IMR-90 (cell line): ENCODE results near the gene LCA5. TPM values are rescaled to one million over a fixed set of nuclear protein-coding genes. Genes with fewer than 3 reads are reported as not detected.

Source experiments
- ATAC-seq: fragments of 200-7000 bp; cut with Tn5 transposase; 2 replicates; pipeline ENCODE4 v1.9.1; 2020; ENCODE audit warnings: low read depth, mild to moderate bottlenecking, moderate library complexity
- BruUV-seq: library from RNA; stranded (reverse); fragments of 400-500 nt; replicated peaks from 2 replicates; lab custom pipeline; 2021; lab: Mats Ljungman, UMichigan
- CTCF ChIA-PET: fragments of 300-600 bp; formaldehyde crosslinking; extraction: SDS; loops from one replicate; lab custom pipeline; 2021; ENCODE audit warnings: antibody characterized with exemption; lab: Yijun Ruan, JAX
- POLR2A ChIA-PET: fragments of 300-600 bp; sonication (Branson Sonifier 250); formaldehyde crosslinking; loops from one replicate; lab custom pipeline; 2022; ENCODE audit warnings: antibody characterized with exemption; ENCODE audit not compliant: unreplicated experiment; lab: Charles Lee
- DNase-seq: peaks from one replicate; pipeline ENCODE4 v3.0.0; 2013
- H2AFZ ChIP-seq: replicated peaks from 2 replicates; pipeline ENCODE3; 2013; ENCODE audit warnings: low read length, mild to moderate bottlenecking; ENCODE audit not compliant: poor library complexity
- H2AK5ac ChIP-seq: 2 replicates; pipeline ENCODE4 v1.6.1; 2013; ENCODE audit warnings: low read depth, low read length, inconsistent platforms
- H2AK9ac ChIP-seq: replicated peaks from 2 replicates; pipeline ENCODE3; 2013; ENCODE audit warnings: mild to moderate bottlenecking, low read depth, low read length, moderate library complexity; ENCODE audit not compliant: poor library complexity
- H2BK120ac ChIP-seq: 2 replicates; pipeline ENCODE4 v1.6.1; 2013; ENCODE audit warnings: low read depth, low read length, inconsistent platforms
- H2BK15ac ChIP-seq: 3 replicates; pipeline ENCODE4 v1.6.1; 2013; ENCODE audit warnings: low read depth, low read length, inconsistent platforms
- H2BK20ac ChIP-seq: 2 replicates; pipeline ENCODE4 v1.6.1; 2013; ENCODE audit warnings: low read depth, mild to moderate bottlenecking, inconsistent platforms, low read length, moderate library complexity
- H2BK5ac ChIP-seq: 2 replicates; pipeline ENCODE4 v1.6.1; 2013; ENCODE audit warnings: mild to moderate bottlenecking, low read depth, low read length, inconsistent platforms; ENCODE audit not compliant: poor library complexity, severe bottlenecking
- H3K14ac ChIP-seq: replicated peaks from 2 replicates; pipeline ENCODE4 v1.6.1; 2013; ENCODE audit warnings: low read depth, low read length, inconsistent platforms
- H3K18ac ChIP-seq: 2 replicates; pipeline ENCODE4 v1.6.1; 2013; ENCODE audit warnings: low read depth, low read length, control low read depth
- H3K23ac ChIP-seq: 2 replicates; pipeline ENCODE4 v1.6.1; 2013; ENCODE audit warnings: low read depth, low read length, inconsistent platforms
- H3K27ac ChIP-seq: 2 replicates; pipeline ENCODE4 v1.5.1; 2013; ENCODE audit warnings: mild to moderate bottlenecking, control low read depth, low read length; ENCODE audit not compliant: insufficient read depth
- H3K27me3 ChIP-seq: 2 replicates; pipeline ENCODE4 v1.6.1; 2013; ENCODE audit warnings: low read length; ENCODE audit not compliant: control insufficient read depth, insufficient read depth
- H3K36me3 ChIP-seq: 2 replicates; pipeline ENCODE4 v1.6.1; 2013; ENCODE audit warnings: low read length, mixed read lengths; ENCODE audit not compliant: control insufficient read depth, insufficient read depth
- H3K4ac ChIP-seq: 2 replicates; pipeline ENCODE4 v1.6.1; 2013; ENCODE audit warnings: low read depth, low read length, inconsistent platforms
- H3K4me1 ChIP-seq: 2 replicates; pipeline ENCODE4 v1.6.1; 2013; ENCODE audit warnings: low read length, mixed read lengths; ENCODE audit not compliant: control insufficient read depth, insufficient read depth
- H3K4me2 ChIP-seq: 2 replicates; pipeline ENCODE4 v1.6.1; 2013; ENCODE audit warnings: low read depth, mild to moderate bottlenecking, control low read depth, low read length, moderate library complexity
- H3K4me3 ChIP-seq: 2 replicates; pipeline ENCODE4 v1.5.1; 2013; ENCODE audit warnings: low read depth, mild to moderate bottlenecking, control low read depth, low read length, moderate library complexity; ENCODE audit not compliant: insufficient read depth
- H3K56ac ChIP-seq: 2 replicates; pipeline ENCODE4 v1.6.1; 2013; ENCODE audit warnings: low read length, inconsistent platforms; ENCODE audit not compliant: insufficient read depth; ENCODE audit errors: extremely low read depth
- H3K79me1 ChIP-seq, 2 experiments: 2 replicates each; pipeline ENCODE4 v1.6.1; 2013; ENCODE audit warnings: low read length in 2 of 2, inconsistent platforms in 1 of 2, low read depth in 1 of 2
- H3K9ac ChIP-seq: 2 replicates; pipeline ENCODE4 v1.6.1; 2013; ENCODE audit warnings: low read depth, low read length, control low read depth
- H3K9me1 ChIP-seq: 2 replicates; pipeline ENCODE4 v1.6.1; 2013; ENCODE audit warnings: low read length, inconsistent platforms; ENCODE audit not compliant: insufficient read depth
- H3K9me3 ChIP-seq: 2 replicates; pipeline ENCODE4 v1.6.1; 2013; ENCODE audit warnings: low read length; ENCODE audit not compliant: control insufficient read depth, insufficient read depth
- H4K20me1 ChIP-seq: 2 replicates; pipeline ENCODE4 v1.6.1; 2013; ENCODE audit warnings: low read length, inconsistent platforms; ENCODE audit not compliant: insufficient read depth
- H4K5ac ChIP-seq: 2 replicates; pipeline ENCODE4 v1.6.1; 2013; ENCODE audit warnings: mild to moderate bottlenecking, low read depth, low read length, control low read depth
- H4K8ac ChIP-seq, 2 experiments: 2 replicates each; pipeline ENCODE4 v1.6.1; 2013; ENCODE audit warnings: low read depth in 2 of 2, low read length in 2 of 2, control low read depth in 1 of 2, inconsistent platforms in 1 of 2
- H4K91ac ChIP-seq: 2 replicates; pipeline ENCODE4 v1.6.1; 2013; ENCODE audit warnings: low read depth, low read length, inconsistent platforms; ENCODE audit not compliant: insufficient read depth
- BHLHE40 ChIP-seq: fragments of 150-350 bp; IDR thresholded peaks from 2 replicates; pipeline ENCODE4 v1.6.1; 2016; ENCODE audit warnings: mild to moderate bottlenecking, low read depth, low read length
- CEBPB ChIP-seq: IDR thresholded peaks from 2 replicates; pipeline ENCODE4 v1.6.1; 2012; ENCODE audit warnings: low read depth, low read length, improper control_type of control experiment
- CHD1 ChIP-seq: IDR thresholded peaks from 2 replicates; pipeline ENCODE4 v1.6.1; 2012; ENCODE audit warnings: low read depth, low read length, improper control_type of control experiment
- CTCF ChIP-seq: conservative IDR thresholded peaks from 2 replicates; pipeline ENCODE4 v1.5.1; 2012; ENCODE audit warnings: mild to moderate bottlenecking, low read depth, low read length, improper control_type of control experiment
- ELK1 ChIP-seq: fragments of 150-350 bp; IDR thresholded peaks from 2 replicates; pipeline ENCODE4 v1.6.1; 2016; ENCODE audit warnings: low read depth, mild to moderate bottlenecking, low read length, moderate library complexity, borderline replicate concordance
- FOS ChIP-seq: fragments of 150-350 bp; IDR thresholded peaks from 2 replicates; pipeline ENCODE4 v1.6.1; 2016; ENCODE audit warnings: low read depth, low read length
- MAFK ChIP-seq: IDR thresholded peaks from 2 replicates; pipeline ENCODE4 v1.6.1; 2012; ENCODE audit warnings: low read depth, low read length, improper control_type of control experiment
- MAZ ChIP-seq: IDR thresholded peaks from 2 replicates; pipeline ENCODE4 v1.6.1; 2012; ENCODE audit warnings: low read depth, mild to moderate bottlenecking, low read length, improper control_type of control experiment, moderate library complexity, borderline replicate concordance
- MXI1 ChIP-seq: IDR thresholded peaks from 2 replicates; pipeline ENCODE4 v1.6.1; 2012; ENCODE audit warnings: low read depth, mild to moderate bottlenecking, low read length, moderate library complexity, borderline replicate concordance
- NFE2L2 ChIP-seq: fragments of 150-350 bp; IDR thresholded peaks from 2 replicates; pipeline ENCODE4 v1.6.1; 2016; ENCODE audit warnings: low read depth, mild to moderate bottlenecking, low read length
- POLR2A ChIP-seq: IDR thresholded peaks from 2 replicates; pipeline ENCODE4 v1.6.1; 2012; ENCODE audit warnings: mild to moderate bottlenecking, low read depth, low read length
- RAD21 ChIP-seq: IDR thresholded peaks from 2 replicates; pipeline ENCODE4 v1.6.1; 2012; ENCODE audit warnings: low read length, improper control_type of control experiment
- RCOR1 ChIP-seq: IDR thresholded peaks from 2 replicates; pipeline ENCODE4 v1.6.1; 2012; ENCODE audit warnings: mild to moderate bottlenecking, low read length, improper control_type of control experiment; ENCODE audit not compliant: insufficient replicate concordance
- RFX5 ChIP-seq: IDR thresholded peaks from 2 replicates; pipeline ENCODE4 v1.8.0; 2012; ENCODE audit warnings: low read depth, mild to moderate bottlenecking, low read length, moderate library complexity
- SMC3 ChIP-seq: fragments of 150-350 bp; IDR thresholded peaks from 2 replicates; pipeline ENCODE4 v1.6.1; 2016; ENCODE audit warnings: low read depth, mild to moderate bottlenecking, antibody characterized with exemption, low read length, moderate library complexity
- USF2 ChIP-seq: fragments of 150-350 bp; IDR thresholded peaks from 2 replicates; pipeline ENCODE4 v1.6.1; 2017; ENCODE audit warnings: mild to moderate bottlenecking, antibody characterized with exemption, low read length, low read depth
- WGBS, 2 experiments: methylation state at CpG; one replicate each; pipeline versions ENCODE4 v1.1.5 to v1.1.7; 2013; ENCODE audit warnings: missing lambda C conversion rate in 2 of 2; ENCODE audit not compliant: insufficient read length in 1 of 2; ENCODE audit errors: extremely low coverage in 2 of 2; 5-methylcytosine and 5-hydroxymethylcytosine counted together
- dilution Hi-C: fragments of 300-500 bp; cut with HindIII; formaldehyde crosslinking; loops from one replicate; pipeline ENCODE4 v1.14.3; 2018; ENCODE audit warnings: low sequenced_read_pairs; ENCODE audit not compliant: unreplicated experiment
- in situ Hi-C: fragments of 300-500 bp; cut with MboI; formaldehyde crosslinking; loops from 3 replicates; pipeline ENCODE4 v1.14.3; 2019; ENCODE audit warnings: low sequenced_read_pairs, inconsistent platforms, mixed read lengths
- intact Hi-C: fragments of 100-400 bp; cut with micrococcal nuclease; formaldehyde crosslinking; loops from 2 replicates; pipeline ENCODE4 v1.10.0; 2022
- polyA plus RNA-seq, 3 experiments: library from polyadenylated mRNA; depleted of rRNA; stranded (reverse); fragments of >200 nt; gene quantifications; 2 replicates each; pipeline ENCODE4 v1.2.3, GENCODE V29; 2012; ENCODE audit warnings: low replicate concordance in 1 of 3
- total RNA-seq: library from RNA; depleted of rRNA; stranded (reverse); fragments of >200 nt; gene quantifications from 2 replicates; pipeline ENCODE4 v1.2.3, GENCODE V29; 2012

LCA5 gene
- total and polyA plus RNA-seq, 2 of the 4 experiments (the other 2 are of a cell fraction) = 1.2 to 2.0 TPM

GRCh38 chr6:79465381-79465780, 71.8 kb downstream of the LCA5 start:
- ATAC-seq (no peak), DNase-seq (no peak)
- CTCF ChIA-PET = interaction anchor here (0.7 kb wide), 1 partner anchor 11 kb away, joined by 3 read pairs; no protein-coding TSS in a partner anchor
- Histone ChIP-seq H4K8ac (no peak overlapping the region), H3K27me3 (peaks cover 6% of the 10 kb centered on the region), H3K79me1 (no peaks in the 10 kb centered on the region), H4K5ac (no peak overlapping the region), H4K91ac (no peak overlapping the region), H2BK20ac (no peak overlapping the region), H3K4ac (no peak overlapping the region), H2BK120ac (no peak overlapping the region), H3K27ac (no peak overlapping the region), H3K9me3 (no peaks in the 10 kb centered on the region), H2AK5ac (no peak overlapping the region), H3K4me1 (peaks cover 4% of the 10 kb centered on the region), H3K4me3 (no peak overlapping the region), H3K4me2 (no peak overlapping the region), H3K56ac (no peak overlapping the region), H3K18ac (no peak overlapping the region), H3K36me3 (no peaks in the 10 kb centered on the region), H4K20me1 (no peaks in the 10 kb centered on the region), H2BK5ac (no peak overlapping the region), H3K23ac (no peak overlapping the region), H3K9ac (no peak overlapping the region), H3K9me1 (no peaks in the 10 kb centered on the region), H2AFZ (no peak overlapping the region), H3K14ac (no peak overlapping the region), H2BK15ac (no peak overlapping the region), H2AK9ac (no peak overlapping the region)
- 100% methylated on average over 1 of the region's 4 CpGs; no CpG with 5 or more reads in 1 of the 2 experiments for WGBS, 2 experiments
- POLR2A ChIA-PET = no interaction called here
- no peak for TF ChIP-seq CTCF
- no peak for TF ChIP-seq MAFK
- no peak for TF ChIP-seq CEBPB
- no peak for TF ChIP-seq ELK1
- no peak for TF ChIP-seq RCOR1
- TF ChIP-seq MAZ = no peak
- TF ChIP-seq CHD1 = no peak
- TF ChIP-seq FOS = no peak
- no peak for TF ChIP-seq RAD21
- no peak for TF ChIP-seq MXI1
- no peak for TF ChIP-seq BHLHE40
- TF ChIP-seq SMC3 = no peak
- no peak for TF ChIP-seq POLR2A
- TF ChIP-seq RFX5 = no peak
- TF ChIP-seq USF2 = no peak
- TF ChIP-seq NFE2L2 = no peak
- in situ Hi-C loops = no loop called here
- no TSS peak for BruUV-seq
- dilution Hi-C loops = no loop called here
- intact Hi-C loops = loop anchor here (5.0 to 10.0 kb wide), 3 partner anchors 388 to 631 kb away; partner anchors contain the start of gene PHIP
